ENCODE measurements around the gene RPL29.

DNA sequence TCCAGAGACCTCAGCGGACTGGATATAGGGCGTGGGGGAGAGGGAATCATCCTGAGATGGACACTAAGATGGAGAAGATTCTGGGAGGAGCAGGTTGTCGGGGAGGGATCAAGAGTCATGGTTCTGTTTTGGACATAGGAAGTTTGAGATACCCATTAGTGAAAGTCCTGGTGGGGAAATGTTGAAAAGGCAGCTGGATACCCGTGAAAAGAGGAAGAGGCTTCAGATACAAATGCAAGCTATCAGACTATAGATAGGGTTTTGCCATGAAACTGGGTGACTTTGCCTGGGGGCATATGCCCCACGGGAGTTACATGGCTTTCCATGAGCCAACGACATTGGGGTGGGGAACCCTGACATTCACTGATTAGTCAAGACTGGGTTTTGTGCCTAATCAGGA lies 41.6 kb downstream of the RPL29 start:
- TF ChIP-seq, protein P1, sequence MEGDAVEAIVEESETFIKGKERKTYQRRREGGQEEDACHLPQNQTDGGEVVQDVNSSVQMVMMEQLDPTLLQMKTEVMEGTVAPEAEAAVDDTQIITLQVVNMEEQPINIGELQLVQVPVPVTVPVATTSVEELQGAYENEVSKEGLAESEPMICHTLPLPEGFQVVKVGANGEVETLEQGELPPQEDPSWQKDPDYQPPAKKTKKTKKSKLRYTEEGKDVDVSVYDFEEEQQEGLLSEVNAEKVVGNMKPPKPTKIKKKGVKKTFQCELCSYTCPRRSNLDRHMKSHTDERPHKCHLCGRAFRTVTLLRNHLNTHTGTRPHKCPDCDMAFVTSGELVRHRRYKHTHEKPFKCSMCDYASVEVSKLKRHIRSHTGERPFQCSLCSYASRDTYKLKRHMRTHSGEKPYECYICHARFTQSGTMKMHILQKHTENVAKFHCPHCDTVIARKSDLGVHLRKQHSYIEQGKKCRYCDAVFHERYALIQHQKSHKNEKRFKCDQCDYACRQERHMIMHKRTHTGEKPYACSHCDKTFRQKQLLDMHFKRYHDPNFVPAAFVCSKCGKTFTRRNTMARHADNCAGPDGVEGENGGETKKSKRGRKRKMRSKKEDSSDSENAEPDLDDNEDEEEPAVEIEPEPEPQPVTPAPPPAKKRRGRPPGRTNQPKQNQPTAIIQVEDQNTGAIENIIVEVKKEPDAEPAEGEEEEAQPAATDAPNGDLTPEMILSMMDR (IDR thresholded peaks at IDR 0.05; ENCODE audit: insufficient read depth, low read depth, low read length), result no peak
- no peak for TF ChIP-seq EZH2 (IDR thresholded peaks at IDR 0.05; ENCODE audit: insufficient read depth, low read length)
